Measurements from ENCODE around the gene FGF6. TPM values are rescaled to one million over a fixed set of nuclear protein-coding genes. Genes with fewer than 3 reads are reported as not detected.

FGF6 gene
- polyA plus RNA-seq, 4 donors, result not detected

Other genes with a start within 250 kb of the FGF6 start
- 10 to 100 TPM; 47.6 to 65.4 (median 56.9) TPM for gene CCND2, start 172.1 kb downstream of the FGF6 start, polyA plus RNA-seq (ENCODE audit: insufficient read length in 4 of 4)
- 1 to 10 TPM; 6.9 to 8.4 (median 7.4) TPM for gene TIGAR, start 124.6 kb downstream of the FGF6 start, polyA plus RNA-seq (ENCODE audit: insufficient read length in 4 of 4)
- gene FGF23, start 66.1 kb downstream of the FGF6 start, polyA plus RNA-seq (ENCODE audit: insufficient read length in 4 of 4), result under 1 TPM in 3 of 4 donors, not detected in 1; 0.04 to 0.06 (median 0.06) TPM
- 10 to 100 TPM; 24.4 to 29.0 (median 26.3) TPM for gene RAD51AP1, start 93.1 kb upstream of the FGF6 start, polyA plus RNA-seq (ENCODE audit: insufficient read length in 4 of 4)
- gene DYRK4, start 116.4 kb upstream of the FGF6 start, polyA plus RNA-seq (ENCODE audit: insufficient read length in 4 of 4), result 10 to 100 TPM; 49.8 to 61.5 (median 59.0) TPM
- gene AKAP3, start 203.2 kb upstream of the FGF6 start, polyA plus RNA-seq (ENCODE audit: insufficient read length in 4 of 4), result 1 to 10 TPM; 2.8 to 4.7 (median 3.9) TPM
- gene NDUFA9, start 203.3 kb upstream of the FGF6 start, polyA plus RNA-seq (ENCODE audit: insufficient read length in 4 of 4), result 100 to 1,000 TPM in 3 of 4 donors, 10 to 100 TPM in 1; 97.8 to 124 (median 115) TPM